ENCODE measurements around the gene LRRC72. TPM values are rescaled to one million over a fixed set of nuclear protein-coding genes. Genes with fewer than 3 reads are reported as not detected.

The LRRC72 gene
- not detected for total RNA-seq

GRCh38 chr7:16526742-16527540 lies at the start of gene LRRC72:
TSS of gene LRRC72 (plus strand) at chr7:16526825. CDS start at chr7:16526953, 128 bp downstream.

Other genes starting within 250 kb of the LRRC72 start
- 7.2 TPM for gene CRPPA, start 105.3 kb upstream of the LRRC72 start, total RNA-seq
- gene SOSTDC1, start 61.1 kb upstream of the LRRC72 start, total RNA-seq, result 13.1 TPM
- gene ANKMY2, start 118.9 kb downstream of the LRRC72 start, total RNA-seq, result 72.9 TPM
- gene BZW2, start 119.4 kb downstream of the LRRC72 start, total RNA-seq, result 79.5 TPM
- gene TSPAN13, start 226.9 kb downstream of the LRRC72 start, total RNA-seq, result 63.9 TPM